ENCODE data around the gene SH3BP5L. TPM values are rescaled to one million over a fixed set of nuclear protein-coding genes. Genes with fewer than 3 reads are reported as not detected.

SH3BP5L gene
- total and polyA plus RNA-seq, 2 donors (not counting 1 experiment from before 2014, with no cell fraction given) = 19.2 to 36.5 TPM

- Histone ChIP-seq H4K20me1 (ENCODE audit: control insufficient read depth, insufficient read depth, low read length, poor library complexity, severe bottlenecking) (no peaks in the 10 kb centered on the region), H3K9me3 (ENCODE audit: control extremely low read depth in 1 of 3, control insufficient read depth in 2 of 3, insufficient read depth in 1 of 3, low read length in 2 of 3) (no peaks in the 10 kb centered on the region), H3K4me1 (ENCODE audit: control insufficient read depth in 2 of 2, insufficient read depth in 2 of 2, low read length in 2 of 2) (peaks cover 26 to 43% of the 10 kb centered on the region in 2 donors), H3K27me3 (replicated peaks in 1 of 4; ENCODE audit: control extremely low read depth in 1 of 4, control insufficient read depth in 3 of 4, insufficient read depth in 4 of 4, low read length in 3 of 4) (no peaks in the 10 kb centered on the region), H3K4me3 (ENCODE audit: control extremely low read depth in 1 of 5, extremely low read depth in 1 of 5, insufficient read depth in 1 of 5, low read depth in 2 of 5, low read length in 4 of 5) (no peak overlapping the region), H3K27ac (ENCODE audit: low read length in 2 of 2) (no peak overlapping the region), H3K9ac (ENCODE audit: low read length) (no peak overlapping the region), H3K36me3 (replicated peaks in 1 of 2; ENCODE audit: control extremely low read depth in 1 of 2, control insufficient read depth in 1 of 2, extremely low read depth in 1 of 2, insufficient read depth in 2 of 2, low read length in 1 of 2) (no peaks in the 10 kb centered on the region), H3K4me2 (replicated peaks; ENCODE audit: low read depth, low read length, poor library complexity, severe bottlenecking) (no peak overlapping the region), H3K79me2 (ENCODE audit: control insufficient read depth, insufficient read depth, low read length) (peaks cover 9% of the 10 kb centered on the region), H2AFZ (ENCODE audit: insufficient read depth, low read depth, low read length, poor library complexity, severe bottlenecking) (no peak overlapping the region)
- Mint-ChIP-seq H3K9me3 (ENCODE audit: insufficient read depth) (no peaks in the 10 kb centered on the region), H3K27me3 (no peaks in the 10 kb centered on the region), H3K4me3 (peak overlapping the region; percentile 46), H3K4me1 (peaks cover 50% of the 10 kb centered on the region), H3K27ac (no peak overlapping the region)
- ChIA-PET POLR2A (interaction anchor here (0.6 to 2.0 kb wide), 4 partner anchors 12 to 36 kb away, joined by 3 to 7 read pairs (median 4); partner anchors contain the start of genes SH3BP5L and ZNF672), CTCF (interaction anchor here (0.6 to 2.3 kb wide), 5 partner anchors 11 to 43 kb away, joined by 3 to 8 read pairs (median 4); partner anchors contain the start of gene ZNF672)
- no peak for ATAC-seq (ENCODE audit: low read depth)
- no peak for DNase-seq
- intact Hi-C loops (cut with micrococcal nuclease) = no loop called here
- TF ChIP-seq CTCF (IDR thresholded peaks at IDR 0.05) = no peak
- TF ChIP-seq EZH2 (IDR thresholded peaks at IDR 0.05; ENCODE audit: borderline replicate concordance, insufficient read depth, low read depth, low read length, poor library complexity, severe bottlenecking) = no peak
- no CpG with 5 or more reads among the region's 2 CpGs for WGBS (ENCODE audit: insufficient coverage)
Observed at GRCh38 chr1:248861616-248862015, 35.9 kb upstream of the SH3BP5L start.

GRCh38 chr1:248860007-248860406 lies 34.3 kb upstream of the SH3BP5L start:
- Histone ChIP-seq H3K9me3 (ENCODE audit: control extremely low read depth in 1 of 3, control insufficient read depth in 2 of 3, insufficient read depth in 1 of 3, low read length in 2 of 3) (no peaks in the 10 kb centered on the region), H3K4me2 (replicated peaks; ENCODE audit: low read depth, low read length, poor library complexity, severe bottlenecking) (peak overlapping the region; percentile 88), H2AFZ (ENCODE audit: insufficient read depth, low read depth, low read length, poor library complexity, severe bottlenecking) (peak overlapping the region; percentile 74), H3K4me1 (ENCODE audit: control insufficient read depth in 2 of 2, insufficient read depth in 2 of 2, low read length in 2 of 2) (peaks cover 26 to 43% of the 10 kb centered on the region in 2 donors), H3K9ac (ENCODE audit: low read length) (no peak overlapping the region), H3K27ac (ENCODE audit: low read length in 2 of 2) (peak overlapping the region; percentile 91 to 92), H4K20me1 (ENCODE audit: control insufficient read depth, insufficient read depth, low read length, poor library complexity, severe bottlenecking) (no peaks in the 10 kb centered on the region), H3K79me2 (ENCODE audit: control insufficient read depth, insufficient read depth, low read length) (peaks cover 14% of the 10 kb centered on the region), H3K4me3 (ENCODE audit: control extremely low read depth in 1 of 5, extremely low read depth in 1 of 5, insufficient read depth in 1 of 5, low read depth in 2 of 5, low read length in 4 of 5) (no peak overlapping the region), H3K36me3 (replicated peaks in 1 of 2; ENCODE audit: control extremely low read depth in 1 of 2, control insufficient read depth in 1 of 2, extremely low read depth in 1 of 2, insufficient read depth in 2 of 2, low read length in 1 of 2) (peaks cover 0 to 3% of the 10 kb centered on the region in 2 experiments), H3K27me3 (replicated peaks in 1 of 4; ENCODE audit: control extremely low read depth in 1 of 4, control insufficient read depth in 3 of 4, insufficient read depth in 4 of 4, low read length in 3 of 4) (no peaks in the 10 kb centered on the region)
- Mint-ChIP-seq H3K27me3 (no peaks in the 10 kb centered on the region), H3K4me3 (peak overlapping the region; percentile 95), H3K4me1 (peaks cover 55% of the 10 kb centered on the region), H3K9me3 (ENCODE audit: insufficient read depth) (no peaks in the 10 kb centered on the region), H3K27ac (peak overlapping the region; percentile 98)
- peak; percentile 4 for DNase-seq
- no peak for ATAC-seq (ENCODE audit: low read depth)
- POLR2A ChIA-PET = interaction anchor here (1.4 to 2.8 kb wide), 4 partner anchors 13 to 46 kb away, joined by 8 to 88 read pairs (median 12); partner anchors contain the start of genes PGBD2, SH3BP5L and ZNF672
- 100% methylated on average over 1 of the region's 4 CpGs for WGBS (ENCODE audit: insufficient coverage)
- CTCF ChIA-PET = interaction anchor here (0.5 to 5.1 kb wide), 5 partner anchors 14 to 70 kb away, joined by 3 to 64 read pairs (median 11); partner anchors contain the start of genes SH3BP5L and ZNF672
- TF ChIP-seq CTCF (IDR thresholded peaks at IDR 0.05) (no peak), EZH2 (IDR thresholded peaks at IDR 0.05; ENCODE audit: borderline replicate concordance, insufficient read depth, low read depth, low read length, poor library complexity, severe bottlenecking) (no peak)
- intact Hi-C loops (cut with micrococcal nuclease) = no loop called here

Data from B cell (primary cell).